ENCODE results near the gene IFT22. TPM values are rescaled to one million over a fixed set of nuclear protein-coding genes. Genes with fewer than 3 reads are reported as not detected.
"Not testable (repeated sequence)": the region's sequence is repeated elsewhere in the genome, so short reads cannot be mapped to it uniquely, and the experiment has no call there.

The IFT22 gene
- total and polyA plus RNA-seq, 2 experiments from 2014 or later = 40.1 to 52.1 TPM

- H3F3A ChIP-seq (ENCODE audit: insufficient read depth) = no peaks in the 10 kb centered on the region
- in situ Hi-C loops (cut with MboI) = no loop called here
- 72 to 77% methylated on average over 21 of the region's 21 CpGs for WGBS, 2 experiments (ENCODE audit: low coverage in 1 of 2, low lambda C conversion rate in 2 of 2, missing lambda C conversion rate in 2 of 2)
These were observed 51.9 kb downstream of the IFT22 start for GRCh38 chr7:101269664-101270063.

GRCh38 chr7:101265622-101266516 is 55.7 kb downstream of the IFT22 start:
- no peaks in the 10 kb centered on the region for H3K79me2 ChIP-seq (ENCODE audit: insufficient read depth)
- no peak overlapping the region for H3K27ac ChIP-seq
- H3K9me2 ChIP-seq (ENCODE audit: insufficient read depth) = no peaks in the 10 kb centered on the region
- no peak overlapping the region for H3K4me2 ChIP-seq (ENCODE audit: unreplicated experiment)
- 0 out of 2 replicates have a peak, but pooled peaks cover 3% of the 10 kb centered on the region for H3K4me1 ChIP-seq (ENCODE audit: insufficient read depth)
- no peak for TF ChIP-seq EZH2phosphoT487 (IDR thresholded peaks at IDR 0.05; ENCODE audit: insufficient read depth, low read depth)
- TF ChIP-seq EZH2 (IDR thresholded peaks at IDR 0.05; ENCODE audit: insufficient read depth, poor library complexity, severe bottlenecking) = no peak
- no peak overlapping the region for H2AFZ ChIP-seq
- WGBS, 2 experiments (ENCODE audit: low coverage in 1 of 2, low lambda C conversion rate in 2 of 2, missing lambda C conversion rate in 2 of 2) = 73 to 77% methylated on average over 17 of the region's 17 CpGs
- no peaks in the 10 kb centered on the region for H3K9me3 ChIP-seq (ENCODE audit: low read depth)
- H3K36me3 ChIP-seq (ENCODE audit: low read depth) = no peaks in the 10 kb centered on the region
- no peak for DNase-seq
- in situ Hi-C loops (cut with MboI) = no loop called here
- H3K4me3 ChIP-seq = no peak overlapping the region
- no peaks in the 10 kb centered on the region; the same call in 1 of the 2 replicates for H3K27me3 ChIP-seq (replicated peaks; ENCODE audit: insufficient read depth)
- no peak overlapping the region for H3K9ac ChIP-seq
- no peaks in the 10 kb centered on the region for H3F3A ChIP-seq (ENCODE audit: insufficient read depth)
- no peaks in the 10 kb centered on the region for H4K20me1 ChIP-seq (ENCODE audit: insufficient read depth)

More at GRCh38 chr7:101269664-101270063, 51.9 kb downstream of the IFT22 start:
- no peak overlapping the region for H3K4me3 ChIP-seq
- H3K4me1 ChIP-seq (ENCODE audit: insufficient read depth) = no peaks in the 10 kb centered on the region
- H3K4me2 ChIP-seq (ENCODE audit: unreplicated experiment) = no peak overlapping the region
- H3K9ac ChIP-seq = no peak overlapping the region
- no peaks in the 10 kb centered on the region for H4K20me1 ChIP-seq (ENCODE audit: insufficient read depth)
- no peak overlapping the region for H2AFZ ChIP-seq
- H3K36me3 ChIP-seq (ENCODE audit: low read depth) = no peaks in the 10 kb centered on the region
- peaks cover 20% of the 10 kb centered on the region; the same call in 1 of the 2 replicates for H3K27me3 ChIP-seq (replicated peaks; ENCODE audit: insufficient read depth)
- TF ChIP-seq EZH2phosphoT487 (IDR thresholded peaks at IDR 0.05; ENCODE audit: insufficient read depth, low read depth) (no peak), EZH2 (IDR thresholded peaks at IDR 0.05; ENCODE audit: insufficient read depth, poor library complexity, severe bottlenecking) (no peak)
- H3K79me2 ChIP-seq (ENCODE audit: insufficient read depth) = no peaks in the 10 kb centered on the region
- no peaks in the 10 kb centered on the region for H3K9me2 ChIP-seq (ENCODE audit: insufficient read depth)
- no peak for DNase-seq
- H3K9me3 ChIP-seq (ENCODE audit: low read depth) = no peaks in the 10 kb centered on the region
- no peak overlapping the region for H3K27ac ChIP-seq

- H3K4me1 ChIP-seq (ENCODE audit: insufficient read depth); H3K4me3 ChIP-seq; H3K9me2 ChIP-seq (ENCODE audit: insufficient read depth); H3K36me3 ChIP-seq (ENCODE audit: low read depth); H3K9ac ChIP-seq; H3K79me2 ChIP-seq (ENCODE audit: insufficient read depth); H3K9me3 ChIP-seq (ENCODE audit: low read depth); H2AFZ ChIP-seq; H3K27ac ChIP-seq; H4K20me1 ChIP-seq (ENCODE audit: insufficient read depth); H3K27me3 ChIP-seq (replicated peaks; ENCODE audit: insufficient read depth); H3K4me2 ChIP-seq (ENCODE audit: unreplicated experiment); in situ Hi-C loops (cut with MboI); H3F3A ChIP-seq (ENCODE audit: insufficient read depth): not testable (repeated sequence)
- WGBS, 2 experiments (ENCODE audit: low coverage in 1 of 2, low lambda C conversion rate in 2 of 2, missing lambda C conversion rate in 2 of 2) = 44 to 58% methylated on average over 6 of the region's 6 CpGs
- peak; percentile 36 for DNase-seq
These were observed 57.4 kb downstream of the IFT22 start for GRCh38 chr7:101264102-101264706.

Small RNA genes lying within 50 kb of the gene (small RNA-seq; reads per million reads assigned to genes)
- not detected for gene RNU6-1104P (ENCODE audit: low read depth, low replicate concordance)

Other genes starting within 250 kb of the IFT22 start
- gene TRIM56, start 236.3 kb downstream of the IFT22 start, total RNA-seq (2014; rRNA removed; shearing (Covaris generic)) = 10.3 and 11.0 TPM in 2 replicates
- 8.8 and 9.2 TPM in 2 replicates for gene TRIM56, start 236.3 kb downstream of the IFT22 start, polyA plus RNA-seq (2016; fragmentation: Nextera tagmentation; extraction: Ambion mirVana)
- 1,900 and 2,000 TPM in 2 replicates for gene SERPINE1, start 194.7 kb downstream of the IFT22 start, total RNA-seq (2014; rRNA removed; shearing (Covaris generic))
- 1,537 and 1,563 TPM in 2 replicates for gene SERPINE1, start 194.7 kb downstream of the IFT22 start, polyA plus RNA-seq (2016; fragmentation: Nextera tagmentation; extraction: Ambion mirVana)
- gene AP1S1, start 167.3 kb downstream of the IFT22 start, total RNA-seq (2014; rRNA removed; shearing (Covaris generic)) = 198 and 236 TPM in 2 replicates
- 37.4 and 38.2 TPM in 2 replicates for gene AP1S1, start 167.3 kb downstream of the IFT22 start, polyA plus RNA-seq (2016; fragmentation: Nextera tagmentation; extraction: Ambion mirVana)
- 0.89 TPM in 1 of 2 replicates, not detected in the other for gene VGF, start 156.2 kb downstream of the IFT22 start, total RNA-seq (2014; rRNA removed; shearing (Covaris generic))
- 0.11 TPM in 1 of 2 replicates, not detected in the other for gene VGF, start 156.2 kb downstream of the IFT22 start, polyA plus RNA-seq (2016; fragmentation: Nextera tagmentation; extraction: Ambion mirVana)
- not detected in 2 replicates for gene NAT16, start 141.5 kb downstream of the IFT22 start, total RNA-seq (2014; rRNA removed; shearing (Covaris generic))
- not detected in 2 replicates for gene NAT16, start 141.5 kb downstream of the IFT22 start, polyA plus RNA-seq (2016; fragmentation: Nextera tagmentation; extraction: Ambion mirVana)
- gene MOGAT3, start 120.8 kb downstream of the IFT22 start, total RNA-seq (2014; rRNA removed; shearing (Covaris generic)) = not detected in 2 replicates
- gene MOGAT3, start 120.8 kb downstream of the IFT22 start, polyA plus RNA-seq (2016; fragmentation: Nextera tagmentation; extraction: Ambion mirVana) = not detected in 2 replicates
- gene PLOD3, start 104.2 kb downstream of the IFT22 start, total RNA-seq (2014; rRNA removed; shearing (Covaris generic)) = 126 and 149 TPM in 2 replicates
- gene PLOD3, start 104.2 kb downstream of the IFT22 start, polyA plus RNA-seq (2016; fragmentation: Nextera tagmentation; extraction: Ambion mirVana) = 189 and 190 TPM in 2 replicates
- 98.0 and 102 TPM in 2 replicates for gene ZNHIT1, start 103.6 kb downstream of the IFT22 start, total RNA-seq (2014; rRNA removed; shearing (Covaris generic))
- 119 and 129 TPM in 2 replicates for gene ZNHIT1, start 103.6 kb downstream of the IFT22 start, polyA plus RNA-seq (2016; fragmentation: Nextera tagmentation; extraction: Ambion mirVana)
- 2.9 and 5.0 TPM in 2 replicates for gene CLDN15, start 84.0 kb downstream of the IFT22 start, total RNA-seq (2014; rRNA removed; shearing (Covaris generic))
- 0.81 and 1.4 TPM in 2 replicates for gene CLDN15, start 84.0 kb downstream of the IFT22 start, polyA plus RNA-seq (2016; fragmentation: Nextera tagmentation; extraction: Ambion mirVana)
- gene FIS1, start 76.7 kb downstream of the IFT22 start, total RNA-seq (2014; rRNA removed; shearing (Covaris generic)) = 169 and 193 TPM in 2 replicates
- gene FIS1, start 76.7 kb downstream of the IFT22 start, polyA plus RNA-seq (2016; fragmentation: Nextera tagmentation; extraction: Ambion mirVana) = 235 and 237 TPM in 2 replicates
- gene COL26A1, start 41.1 kb upstream of the IFT22 start, total RNA-seq (2014; rRNA removed; shearing (Covaris generic)) = 1.6 TPM in 1 of 2 replicates, not detected in the other
- gene COL26A1, start 41.1 kb upstream of the IFT22 start, polyA plus RNA-seq (2016; fragmentation: Nextera tagmentation; extraction: Ambion mirVana) = not detected in 2 replicates